Measurements from ENCODE around the gene HELZ. TPM values are rescaled to one million over a fixed set of nuclear protein-coding genes. Genes with fewer than 3 reads are reported as not detected.

HELZ gene
- total RNA-seq, 6 donors from 2014 or later = 52.1 to 166 (median 60.8) TPM

DNA sequence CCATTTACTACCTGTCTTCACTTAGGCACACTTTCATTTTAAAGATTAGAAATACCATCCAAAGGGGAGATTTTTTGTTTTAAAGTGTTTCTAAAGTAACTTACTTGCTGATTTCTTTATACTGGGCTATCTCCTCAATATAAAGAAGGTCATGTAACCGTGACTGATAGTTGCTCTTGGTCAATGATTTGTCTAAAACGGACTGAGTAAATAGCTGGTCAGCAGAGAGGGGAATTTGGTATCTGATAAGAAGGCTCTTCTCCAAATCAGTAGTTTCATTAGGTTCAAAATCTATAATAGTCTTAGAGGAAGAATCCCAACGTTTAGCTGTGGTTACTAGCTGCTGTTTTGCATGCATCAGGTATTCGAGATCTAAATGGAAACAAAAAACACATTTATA is 66.4 kb downstream of the HELZ start:
- Histone ChIP-seq H3K27ac (no peak overlapping the region), H3K27me3 (no peaks in the 10 kb centered on the region), H3K4me3 (no peak overlapping the region), H3K4me1 (no peaks in the 10 kb centered on the region), H3K36me3 (peaks cover 7 to 49% (median 14%) of the 10 kb centered on the region in 4 donors), H3K9me3 (no peaks in the 10 kb centered on the region)
- no peak for ATAC-seq (ENCODE audit: low FRiP score in 2 of 2)
- DNase-seq = no peak
- 92% methylated on average over 4 of the region's 4 CpGs for WGBS, 2 donors
- TF ChIP-seq, protein P1, sequence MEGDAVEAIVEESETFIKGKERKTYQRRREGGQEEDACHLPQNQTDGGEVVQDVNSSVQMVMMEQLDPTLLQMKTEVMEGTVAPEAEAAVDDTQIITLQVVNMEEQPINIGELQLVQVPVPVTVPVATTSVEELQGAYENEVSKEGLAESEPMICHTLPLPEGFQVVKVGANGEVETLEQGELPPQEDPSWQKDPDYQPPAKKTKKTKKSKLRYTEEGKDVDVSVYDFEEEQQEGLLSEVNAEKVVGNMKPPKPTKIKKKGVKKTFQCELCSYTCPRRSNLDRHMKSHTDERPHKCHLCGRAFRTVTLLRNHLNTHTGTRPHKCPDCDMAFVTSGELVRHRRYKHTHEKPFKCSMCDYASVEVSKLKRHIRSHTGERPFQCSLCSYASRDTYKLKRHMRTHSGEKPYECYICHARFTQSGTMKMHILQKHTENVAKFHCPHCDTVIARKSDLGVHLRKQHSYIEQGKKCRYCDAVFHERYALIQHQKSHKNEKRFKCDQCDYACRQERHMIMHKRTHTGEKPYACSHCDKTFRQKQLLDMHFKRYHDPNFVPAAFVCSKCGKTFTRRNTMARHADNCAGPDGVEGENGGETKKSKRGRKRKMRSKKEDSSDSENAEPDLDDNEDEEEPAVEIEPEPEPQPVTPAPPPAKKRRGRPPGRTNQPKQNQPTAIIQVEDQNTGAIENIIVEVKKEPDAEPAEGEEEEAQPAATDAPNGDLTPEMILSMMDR (IDR thresholded peaks at IDR 0.05) = no peak
- TF ChIP-seq POLR2A (IDR thresholded peaks at IDR 0.05) (no peak), EP300 (IDR thresholded peaks at IDR 0.05) (no peak), POLR2AphosphoS5 (IDR thresholded peaks at IDR 0.05) (no peak)

DNA sequence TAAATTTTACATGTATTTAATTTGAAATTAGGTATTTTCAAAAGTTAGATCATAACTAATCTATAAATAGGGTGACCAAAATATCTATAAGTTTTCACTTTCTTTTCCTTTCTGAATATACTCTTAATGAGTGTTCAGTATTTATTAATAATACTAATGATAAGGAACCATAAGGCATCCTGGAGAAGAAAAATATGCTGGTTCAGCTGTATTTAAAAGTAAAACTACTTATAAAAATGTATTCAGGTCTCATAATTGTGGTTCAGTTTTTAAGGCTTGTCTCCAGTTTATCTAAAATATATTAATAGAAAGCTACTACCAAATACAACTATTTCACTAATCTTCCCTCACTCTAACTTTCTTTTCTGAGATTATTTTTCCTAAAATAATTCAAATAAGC is 67.3 kb downstream of the HELZ start:
- H3K27me3 ChIP-seq = no peaks in the 10 kb centered on the region
- H3K36me3 ChIP-seq = peaks cover 7 to 50% (median 14%) of the 10 kb centered on the region in 4 donors
- H3K4me1 ChIP-seq = peaks cover 0 to 2% (median 0%) of the 10 kb centered on the region in 4 donors
- no peak overlapping the region for H3K27ac ChIP-seq
- ATAC-seq (ENCODE audit: low FRiP score in 2 of 2) (no peak), DNase-seq (no peak)
- TF ChIP-seq EP300 (IDR thresholded peaks at IDR 0.05) (no peak), POLR2A (IDR thresholded peaks at IDR 0.05) (no peak), POLR2AphosphoS5 (IDR thresholded peaks at IDR 0.05) (no peak)
- TF ChIP-seq, protein P1 (IDR thresholded peaks at IDR 0.05) = no peak
- no peaks in the 10 kb centered on the region for H3K9me3 ChIP-seq
- no peak overlapping the region for H3K4me3 ChIP-seq

DNA sequence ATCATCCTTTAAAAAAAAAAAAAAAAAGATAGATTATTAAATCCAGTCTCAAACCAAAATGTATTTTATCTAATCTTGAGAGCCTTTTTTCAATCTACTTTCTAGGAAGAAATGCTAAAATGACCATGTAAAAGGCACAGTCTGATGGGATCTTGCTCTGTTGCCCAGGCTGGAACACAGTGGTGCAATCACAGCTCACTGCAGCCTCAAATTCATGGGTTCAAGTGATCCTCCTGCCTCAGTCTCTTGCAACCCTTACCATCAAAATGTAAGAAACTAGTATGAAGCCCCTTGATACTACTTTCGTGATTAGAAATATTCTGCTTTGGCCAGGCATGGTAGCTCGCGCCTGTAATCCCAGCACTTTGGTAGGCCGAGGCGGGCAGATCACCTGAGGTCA is 70.8 kb downstream of the HELZ start:
- DNase-seq = no peak
- ATAC-seq (ENCODE audit: low FRiP score in 2 of 2) = no peak
- no peaks in the 10 kb centered on the region for H3K27me3 ChIP-seq
- H3K9me3 ChIP-seq = no peaks in the 10 kb centered on the region
- H3K4me1 ChIP-seq = peaks cover 0 to 5% (median 2%) of the 10 kb centered on the region in 4 donors
- H3K27ac ChIP-seq = no peak overlapping the region
- no peak overlapping the region for H3K4me3 ChIP-seq
- WGBS, 2 donors = 96% methylated on average over 5 of the region's 5 CpGs
- H3K36me3 ChIP-seq = peaks cover 7 to 53% (median 18%) of the 10 kb centered on the region in 4 donors
- TF ChIP-seq, protein P1 (IDR thresholded peaks at IDR 0.05) = no peak
- TF ChIP-seq POLR2AphosphoS5 (IDR thresholded peaks at IDR 0.05) = no peak
- no peak for TF ChIP-seq EP300 (IDR thresholded peaks at IDR 0.05)
- no peak for TF ChIP-seq POLR2A (IDR thresholded peaks at IDR 0.05)

DNA sequence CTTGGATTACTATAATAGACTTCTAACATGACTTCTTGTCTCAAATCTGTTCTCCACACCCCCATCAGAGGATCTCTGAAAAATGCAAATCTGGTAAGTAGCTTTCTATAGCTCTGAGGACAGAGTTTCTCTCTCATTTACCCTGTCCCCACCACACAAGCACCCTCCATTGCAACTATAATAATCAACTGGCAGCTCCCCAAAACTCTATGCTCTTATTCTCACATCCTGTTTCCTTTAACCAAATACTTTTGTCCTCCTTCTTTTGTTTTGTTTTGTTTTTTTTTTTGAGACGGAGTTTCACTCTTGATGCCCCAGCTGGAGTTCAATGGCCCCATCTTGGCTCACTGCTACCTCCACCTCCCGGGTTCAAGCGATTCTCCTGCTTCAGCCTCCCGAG is 73.4 kb downstream of the HELZ start:
- TF ChIP-seq, protein P1 (IDR thresholded peaks at IDR 0.05) = no peak
- no peak for TF ChIP-seq POLR2A (IDR thresholded peaks at IDR 0.05)
- TF ChIP-seq EP300 (IDR thresholded peaks at IDR 0.05) = no peak
- no peak for TF ChIP-seq POLR2AphosphoS5 (IDR thresholded peaks at IDR 0.05)
- Histone ChIP-seq H3K27ac (no peak overlapping the region), H3K4me3 (no peak overlapping the region), H3K9me3 (no peaks in the 10 kb centered on the region), H3K27me3 (no peaks in the 10 kb centered on the region), H3K4me1 (peaks cover 0 to 5% (median 2%) of the 10 kb centered on the region in 4 donors), H3K36me3 (peaks cover 0 to 47% (median 10%) of the 10 kb centered on the region in 4 donors)
- WGBS, 2 donors = 84 to 85% methylated on average over 4 of the region's 4 CpGs
- ATAC-seq (ENCODE audit: low FRiP score in 2 of 2) (no peak), DNase-seq (no peak)

DNA sequence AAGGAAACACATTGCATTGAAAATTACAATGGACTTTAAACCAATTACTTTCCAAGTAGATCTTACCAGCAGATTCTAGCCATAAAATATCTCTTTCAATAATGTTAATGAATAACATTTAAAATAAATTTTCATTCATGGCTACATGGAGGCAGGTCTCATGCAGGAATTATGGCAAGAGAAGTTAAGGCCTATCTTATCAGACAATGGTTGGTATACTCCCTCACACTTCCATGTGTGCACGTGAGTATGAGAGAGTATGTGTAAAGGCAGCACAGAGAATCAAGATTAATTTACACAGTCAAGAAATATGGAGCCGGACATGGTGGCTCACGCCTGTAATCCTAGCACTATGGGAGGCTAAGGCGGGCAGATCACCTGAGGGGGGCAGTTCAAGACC is 76.5 kb downstream of the HELZ start:
- Histone ChIP-seq H3K27me3 (no peaks in the 10 kb centered on the region), H3K27ac (no peak overlapping the region), H3K4me3 (no peak overlapping the region), H3K9me3 (no peaks in the 10 kb centered on the region), H3K36me3 (peaks cover 4 to 42% (median 12%) of the 10 kb centered on the region in 4 donors), H3K4me1 (peaks cover 0 to 14% (median 4%) of the 10 kb centered on the region in 4 donors)
- DNase-seq = no peak
- no peak for TF ChIP-seq EP300 (IDR thresholded peaks at IDR 0.05)
- TF ChIP-seq POLR2A (IDR thresholded peaks at IDR 0.05) = no peak
- TF ChIP-seq, protein P1 (IDR thresholded peaks at IDR 0.05) = no peak
- no peak for TF ChIP-seq POLR2AphosphoS5 (IDR thresholded peaks at IDR 0.05)
- no peak for ATAC-seq (ENCODE audit: low FRiP score in 2 of 2)
- WGBS, 2 donors = 98 to 99% methylated on average over 4 of the region's 4 CpGs
